Neural cell (in vitro differentiated cells): Measurements from ENCODE around the gene OLFM1. TPM values are rescaled to one million over a fixed set of nuclear protein-coding genes. Genes with fewer than 3 reads are reported as not detected.

Experiments used
- H2AFZ ChIP-seq: fragments of 200-600, 300-800 bp; sonication (generic), shearing (Covaris generic); 2 replicates; pipeline ENCODE4 v1.6.0; 2014; ENCODE audit warnings: low read depth, mild to moderate bottlenecking, antibody characterized with exemption, low read length, moderate library complexity
- H3F3A ChIP-seq: fragments of 200-600 bp; shearing (Covaris generic); 2 replicates; pipeline ENCODE4 v1.6.1; 2016; ENCODE audit warnings: mild to moderate bottlenecking, moderate library complexity, mixed read lengths, antibody characterized with exemption, low read length; ENCODE audit not compliant: insufficient read depth, poor library complexity, severe bottlenecking
- H3K27ac ChIP-seq: fragments of 200-600, 300-800 bp; sonication (generic), shearing (Covaris generic); 2 replicates; pipeline ENCODE4 v1.5.1; 2014; ENCODE audit warnings: mild to moderate bottlenecking, low read length, moderate library complexity
- H3K27me3 ChIP-seq: fragments of 300-800, 200-600 bp; sonication (generic), shearing (Covaris generic); 2 replicates; pipeline ENCODE4 v1.6.0; 2014; ENCODE audit warnings: mild to moderate bottlenecking, low read depth, low read length, moderate library complexity; ENCODE audit not compliant: insufficient read depth
- H3K36me3 ChIP-seq: fragments of 300-800, 200-600 bp; sonication (generic), shearing (Covaris generic); 2 replicates; pipeline ENCODE4 v1.5.1; 2014; ENCODE audit warnings: mild to moderate bottlenecking, antibody characterized with exemption, low read length, moderate library complexity; ENCODE audit not compliant: insufficient read depth
- H3K4me2 ChIP-seq: fragments of 300-800, 200-600 bp; sonication (generic), shearing (Covaris generic); 2 replicates; pipeline ENCODE4 v1.6.0; 2014; ENCODE audit warnings: mild to moderate bottlenecking, low read length
- H3K4me3 ChIP-seq: fragments of 300-800, 200-600 bp; sonication (generic), shearing (Covaris generic); 2 replicates; pipeline ENCODE4 v1.5.1; 2014; ENCODE audit warnings: mild to moderate bottlenecking, low read length, moderate library complexity
- H3K79me2 ChIP-seq: fragments of 200-600 bp; shearing (Covaris generic); replicated peaks from 2 replicates; pipeline ENCODE4 v1.6.0; 2014; ENCODE audit warnings: mild to moderate bottlenecking, low read length, moderate library complexity; ENCODE audit not compliant: insufficient read depth
- H3K9ac ChIP-seq: fragments of 300-800, 200-600 bp; sonication (generic), shearing (Covaris generic); 2 replicates; pipeline ENCODE4 v1.6.1; 2016; ENCODE audit warnings: mild to moderate bottlenecking, low read length, mixed read lengths
- H3K9me2 ChIP-seq: fragments of 200-600 bp; shearing (Covaris generic); 2 replicates; pipeline ENCODE4 v1.6.1; 2016; ENCODE audit warnings: mild to moderate bottlenecking, low read length, mixed read lengths; ENCODE audit not compliant: insufficient read depth
- H3K9me3 ChIP-seq: fragments of 200-600, 300-800 bp; sonication (generic), shearing (Covaris generic); 2 replicates; pipeline ENCODE4 v1.6.1; 2016; ENCODE audit warnings: mild to moderate bottlenecking, mixed run types, low read length, moderate library complexity, mixed read lengths
- H4K20me1 ChIP-seq: fragments of 200-600 bp; shearing (Covaris generic); 2 replicates; pipeline ENCODE4 v1.6.1; 2016; ENCODE audit warnings: mild to moderate bottlenecking, mixed run types; ENCODE audit not compliant: insufficient read depth
- CTCF ChIP-seq: fragments of 450-650 bp; IDR thresholded peaks from 2 replicates; pipeline ENCODE4 v1.5.1; 2014; ENCODE audit warnings: antibody characterized with exemption, mild to moderate bottlenecking, moderate library complexity; ENCODE audit not compliant: poor library complexity, severe bottlenecking
- EP300 ChIP-seq: fragments of 450-650 bp; conservative IDR thresholded peaks from 2 replicates; pipeline ENCODE4 v1.6.1; 2014; ENCODE audit warnings: antibody characterized with exemption, mild to moderate bottlenecking, moderate library complexity; ENCODE audit not compliant: poor library complexity, severe bottlenecking
- EZH2 ChIP-seq: fragments of 200-600, 300-800 bp; shearing (Covaris generic), sonication (generic); IDR thresholded peaks from 2 replicates; pipeline ENCODE4 v1.6.1; 2014; ENCODE audit warnings: antibody characterized with exemption, low read length, borderline replicate concordance, mild to moderate bottlenecking; ENCODE audit not compliant: insufficient read depth, poor library complexity, severe bottlenecking
- MXI1 ChIP-seq: fragments of 450-650 bp; conservative IDR thresholded peaks from 2 replicates; pipeline ENCODE4 v1.6.1; 2014; ENCODE audit warnings: antibody characterized with exemption, mild to moderate bottlenecking; ENCODE audit not compliant: poor library complexity, severe bottlenecking
- POLR2AphosphoS5 ChIP-seq: IDR thresholded peaks from 2 replicates; pipeline ENCODE4 v1.6.1; 2012
- RAD21 ChIP-seq: fragments of 450-650 bp; conservative IDR thresholded peaks from 2 replicates; pipeline ENCODE4 v1.6.1; 2014; ENCODE audit warnings: antibody characterized with exemption, mild to moderate bottlenecking, moderate library complexity
- REST ChIP-seq: IDR thresholded peaks from 2 replicates; pipeline ENCODE4 v1.6.1; 2012; ENCODE audit warnings: borderline replicate concordance
- SMC3 ChIP-seq: fragments of 450-650 bp; conservative IDR thresholded peaks from 2 replicates; pipeline ENCODE4 v1.6.1; 2014; ENCODE audit warnings: antibody characterized with exemption, mild to moderate bottlenecking, moderate library complexity; ENCODE audit not compliant: poor library complexity
- TAF1 ChIP-seq: IDR thresholded peaks from 2 replicates; pipeline ENCODE4 v1.6.1; 2012; ENCODE audit warnings: low read depth
- polyA plus RNA-seq: library from polyadenylated mRNA; depleted of rRNA; stranded (reverse); fragments of >200 nt; gene quantifications from 2 replicates; pipeline ENCODE4 v1.2.3, GENCODE V29; 2014

OLFM1 gene
- polyA plus RNA-seq, 1 donor from 2014 or later, result 102 TPM

GRCh38 chr9:135053133-135053532 is 34.3 kb upstream of the OLFM1 start:
- H3K4me2 ChIP-seq, result no peak overlapping the region
- no peaks in the 10 kb centered on the region for H4K20me1 ChIP-seq
- TF ChIP-seq CTCF, result no peak
- no peak for TF ChIP-seq EZH2
- TF ChIP-seq EP300, result no peak
- no peak for TF ChIP-seq RAD21
- TF ChIP-seq SMC3, result no peak
- no peak for TF ChIP-seq TAF1
- no peak for TF ChIP-seq MXI1
- TF ChIP-seq POLR2AphosphoS5, result no peak
- no peak for TF ChIP-seq REST
- H3K36me3 ChIP-seq, result no peaks in the 10 kb centered on the region
- H3K27me3 ChIP-seq, result no peaks in the 10 kb centered on the region
- no peaks in the 10 kb centered on the region for H3K9me3 ChIP-seq
- H3K9ac ChIP-seq, result no peak overlapping the region
- H3K79me2 ChIP-seq, result no peaks in the 10 kb centered on the region
- no peaks in the 10 kb centered on the region for H3K9me2 ChIP-seq
- no peak overlapping the region for H3K27ac ChIP-seq
- peaks cover 5% of the 10 kb centered on the region for H3F3A ChIP-seq
- H2AFZ ChIP-seq, result no peak overlapping the region
- H3K4me3 ChIP-seq, result no peak overlapping the region

- H3K4me3 ChIP-seq, result no peak overlapping the region
- H3K79me2 ChIP-seq, result no peaks in the 10 kb centered on the region
- H3K9me2 ChIP-seq, result no peaks in the 10 kb centered on the region
Observed at GRCh38 chr9:135055181-135055580, 32.3 kb upstream of the OLFM1 start.

More at GRCh38 chr9:135055181-135055580, 32.3 kb upstream of the OLFM1 start:
- Histone ChIP-seq H3K9me3 (no peaks in the 10 kb centered on the region), H3K27me3 (no peaks in the 10 kb centered on the region), H3K4me2 (no peak overlapping the region), H3F3A (no peaks in the 10 kb centered on the region), H2AFZ (no peak overlapping the region), H3K9ac (no peak overlapping the region), H3K36me3 (no peaks in the 10 kb centered on the region), H4K20me1 (no peaks in the 10 kb centered on the region), H3K27ac (no peak overlapping the region)
- TF ChIP-seq POLR2AphosphoS5, result no peak
- TF ChIP-seq SMC3, result no peak
- no peak for TF ChIP-seq MXI1
- TF ChIP-seq REST, result no peak
- TF ChIP-seq EP300, result no peak
- no peak for TF ChIP-seq CTCF
